NCI-H1092 (cell line): ENCODE data around the gene ATG5.
"Not testable (repeated sequence)": the region's sequence is repeated elsewhere in the genome, so short reads cannot be mapped to it uniquely, and the experiment has no call there.

Experiments
- DNase-seq: peaks from one replicate; lab custom pipeline; 2025; lab: John Stamatoyannopoulos, UW

Gene ATG5

GRCh38 chr6:106152952-106153351, 172.6 kb downstream of the ATG5 start:
- no peak for DNase-seq

GRCh38 chr6:106152476-106152875, 173.1 kb downstream of the ATG5 start:
- not testable (repeated sequence) for DNase-seq

GRCh38 chr6:106149472-106150069, 176.0 kb downstream of the ATG5 start:
- DNase-seq: no peak

GRCh38 chr6:106147476-106147875, 178.1 kb downstream of the ATG5 start:
- no peak for DNase-seq

- no peak for DNase-seq
Measured at GRCh38 chr6:106146852-106147351, 178.7 kb downstream of the ATG5 start.

- no peak for DNase-seq
Measured at GRCh38 chr6:106145741-106146227, 179.8 kb downstream of the ATG5 start.

- DNase-seq: no peak
Measured at GRCh38 chr6:106145144-106145543, 180.4 kb downstream of the ATG5 start.

- DNase-seq: no peak
Measured at GRCh38 chr6:106143665-106144064, 181.9 kb downstream of the ATG5 start.

- DNase-seq: no peak
Measured at GRCh38 chr6:106142876-106143431, 182.6 kb downstream of the ATG5 start.

GRCh38 chr6:106141441-106142237, 183.9 kb downstream of the ATG5 start:
- no peak for DNase-seq

GRCh38 chr6:106138151-106138550, 187.4 kb downstream of the ATG5 start:
- DNase-seq: no peak

GRCh38 chr6:106136845-106137244, 188.7 kb downstream of the ATG5 start:
- no peak for DNase-seq

GRCh38 chr6:106135911-106136571, 189.5 kb downstream of the ATG5 start:
- DNase-seq: no peak

- DNase-seq: no peak
Measured at GRCh38 chr6:106134906-106135634, 190.5 kb downstream of the ATG5 start.
